Pancreas (tissue), 10 donors: ENCODE results near the gene SLC35F5. TPM values are rescaled to one million over a fixed set of nuclear protein-coding genes. Genes with fewer than 3 reads are reported as not detected.

Experiments
- ATAC-seq, 4 donors: fragments of 200-7000 bp; cut with Tn5 transposase; one replicate each; pipeline versions ENCODE4 v1.8.0 to v1.9.1; 2020; ENCODE audit warnings: mild to moderate bottlenecking in 4 of 4, moderate library complexity in 4 of 4
- DNase-seq, 6 donors: peaks; one replicate each; pipeline ENCODE4 v3.0.0-alpha.2; 2020
- FAIRE-seq: peaks from 2 replicates; lab custom pipeline; 2012; peaks lifted over from hg19 to GRCh38; lab: Jason Lieb, UNC
- H3K27ac ChIP-seq, 4 donors: fragments of 200-600 bp; sonication (generic); 1 replicate in 3 of 4; 2 replicates in 1 of 4; pipeline versions ENCODE4 v1.5.0 to v1.8.0; 2020
- H3K27me3 ChIP-seq, 4 donors: fragments of 200-600 bp; one replicate each; pipeline ENCODE4 v1.8.0; 2021
- H3K36me3 ChIP-seq, 3 donors: fragments of 200-600 bp; sonication (generic) in 1 of 3; one replicate each; pipeline versions ENCODE4 v1.5.0 to v1.8.0; 2020 to 2021
- H3K4me1 ChIP-seq, 3 donors: fragments of 200-600 bp; one replicate each; pipeline ENCODE4 v1.8.0; 2021
- H3K4me3 ChIP-seq, 4 donors: fragments of 200-600 bp; sonication (generic) in 2 of 4; one replicate each; pipeline versions ENCODE4 v1.5.0 to v1.8.0; 2020 to 2021
- H3K9me3 ChIP-seq, 4 donors: fragments of 200-600 bp; one replicate each; pipeline ENCODE4 v1.8.0; 2021
- CTCF ChIP-seq, 4 donors: fragments of 200-600 bp; sonication (generic) in 3 of 4; IDR thresholded peaks; one replicate each; pipeline versions ENCODE4 v1.5.0 to v1.8.0; 2021; ENCODE audit warnings: antibody characterized with exemption in 4 of 4
- whole genome bisulfite sequencing, 2 donors: extraction: QIAGEN DNeasy Blood & Tissue Kit; methylation state at CpG; one replicate each; pipeline ENCODE4 v1.1.7; 2013; 5-methylcytosine and 5-hydroxymethylcytosine counted together
- intact Hi-C, 3 donors: fragments of 100-400 bp; cut with DNase I; formaldehyde crosslinking; loops; one replicate each; pipeline versions ENCODE4 v1.11.1 to v1.14.2; 2022
- polyA plus RNA-seq, 2 donors: library from polyadenylated mRNA; stranded (reverse); fragments of 200-250 nt; gene quantifications; one replicate each; pipeline ENCODE4 v1.2.3, GENCODE V29; 2013
- total RNA-seq, 6 donors: library from RNA; stranded (reverse); fragmentation: NEBNext Ultra II Directional in 4 of 6; extraction: Animal tissue kit (Norgen Biotek cat#: 25700) in 4 of 6; gene quantifications; one replicate each; pipeline versions ENCODE4 v1.2.1 to v1.2.4, GENCODE V29; 2021 to 2023
- donor health status: healthy with polysubstance abuse.
- donor health status: DM: no; HTN: no; CAD: no; lungs with moderate emphysema.
- donor health status: DM: no; HTN: no; CAD: no.
- donor health status: control.
- donor health status: control.
- donor health status: Bipolar disorder and iron deficiency.
- donor health status: DM: yes; HTN: yes; CAD: no.
- donor health status: DM: no; HTN: no; CAD: no.
- donor health status: DM: no; HTN: no; CAD: no.
- donor health status: DM: yes; HTN: yes; CAD: no.

The SLC35F5 gene
- total and polyA plus RNA-seq, 8 donors: 12.6 to 58.6 (median 39.1) TPM

GRCh38 chr2:113760400-113760799 lies 4.0 kb upstream of the SLC35F5 start:
- intact Hi-C loops: loop anchor here in 1 of 3 donors (10.0 kb wide), 1 partner anchor 124 kb away; no protein-coding TSS in a partner anchor
- no peaks in the 10 kb centered on the region for H3K36me3 ChIP-seq
- no peak for DNase-seq
- no peaks in the 10 kb centered on the region for H3K27me3 ChIP-seq
- no peaks in the 10 kb centered on the region for H3K9me3 ChIP-seq
- H3K4me1 ChIP-seq: peaks cover 0 to 5% (median 0%) of the 10 kb centered on the region in 3 donors
- no peak for TF ChIP-seq CTCF (IDR thresholded peaks at IDR 0.05)
- FAIRE-seq: no peak
- no peak overlapping the region for H3K4me3 ChIP-seq
- H3K27ac ChIP-seq: no peak overlapping the region
- no peak for ATAC-seq
- 27 to 41% methylated on average over 1 of the region's 1 CpG for WGBS, 2 donors

GRCh38 chr2:113757138-113757657 lies 756 bp upstream of the SLC35F5 start:
- Histone ChIP-seq H3K27me3 (no peaks in the 10 kb centered on the region), H3K36me3 (no peaks in the 10 kb centered on the region), H3K27ac (peak overlapping the region; percentile 87 to 97 (median 94)), H3K4me3 (peak overlapping the region; percentile 69 to 82 (median 76)), H3K9me3 (no peaks in the 10 kb centered on the region), H3K4me1 (peaks cover 5 to 18% (median 9%) of the 10 kb centered on the region in 3 donors)
- DNase-seq (peak in 1 of 6 donors; percentile 16), FAIRE-seq (no peak), ATAC-seq (peak; percentile 0 to 9 (median 6))
- TF ChIP-seq CTCF (IDR thresholded peaks at IDR 0.05): no peak
- whole genome bisulfite sequencing, 2 donors: 11 to 12% methylated on average over 17 of the region's 17 CpGs
- intact Hi-C loops: no loop called here

- peak; percentile 41 to 68 (median 60) for ATAC-seq
Observed at GRCh38 chr2:113755835-113756354, 547 bp downstream of the SLC35F5 start.

GRCh38 chr2:113755035-113755834 lies 1.2 kb downstream of the SLC35F5 start:
- H3K4me3 ChIP-seq: peak overlapping the region; percentile 69 to 82 (median 76)
- DNase-seq: no peak
- H3K27me3 ChIP-seq: no peaks in the 10 kb centered on the region
- peaks cover 5 to 18% (median 9%) of the 10 kb centered on the region in 3 donors for H3K4me1 ChIP-seq
- no peaks in the 10 kb centered on the region for H3K9me3 ChIP-seq
- H3K36me3 ChIP-seq: peaks cover 0 to 4% (median 0%) of the 10 kb centered on the region in 3 donors
- WGBS, 2 donors: 3 to 5% methylated on average over 15 of the region's 15 CpGs
- H3K27ac ChIP-seq: peak overlapping the region; percentile 87 to 97 (median 94)
- peak in 3 of 4 donors; percentile 3 to 16 (median 10) for ATAC-seq
- TF ChIP-seq CTCF (IDR thresholded peaks at IDR 0.05): no peak
- no peak for FAIRE-seq
- intact Hi-C loops: no loop called here

More at GRCh38 chr2:113755835-113756354, 547 bp downstream of the SLC35F5 start:
- Histone ChIP-seq H3K9me3 (no peaks in the 10 kb centered on the region), H3K36me3 (no peaks in the 10 kb centered on the region), H3K27me3 (no peaks in the 10 kb centered on the region), H3K27ac (peak overlapping the region; percentile 87 to 97 (median 94)), H3K4me1 (peaks cover 5 to 18% (median 9%) of the 10 kb centered on the region in 3 donors), H3K4me3 (peak overlapping the region; percentile 69 to 82 (median 76))
- intact Hi-C loops: no loop called here
- TF ChIP-seq CTCF (IDR thresholded peaks at IDR 0.05): no peak
- FAIRE-seq (no peak), DNase-seq (no peak)
- WGBS, 2 donors: 0 to 1% methylated on average over 26 of the region's 26 CpGs
